B cell (primary cell): ENCODE measurements around the gene LPCAT3. TPM values are rescaled to one million over a fixed set of nuclear protein-coding genes. Genes with fewer than 3 reads are reported as not detected.

Source experiments
- ATAC-seq: fragments of 200-7000 bp; cut with Tn5 transposase; one replicate; pipeline ENCODE4 v1.10.0; 2021; ENCODE audit warnings: low read depth, mild to moderate bottlenecking, moderate number of reproducible peaks, moderate library complexity
- CTCF ChIA-PET: fragments of 350-600 bp; sonication (Branson Sonifier 250); formaldehyde crosslinking; loops from one replicate; lab custom pipeline; 2021; ENCODE audit warnings: antibody characterized with exemption, inconsistent platforms; lab: Charles Lee
- POLR2A ChIA-PET: fragments of 350-600 bp; sonication (Branson Sonifier 250); formaldehyde crosslinking; loops from one replicate; lab custom pipeline; 2021; ENCODE audit warnings: antibody characterized with exemption; lab: Charles Lee
- DNase-seq: peaks from one replicate; pipeline ENCODE4 v3.0.0; 2013
- H2AFZ ChIP-seq: 2 replicates; pipeline ENCODE4 v1.6.1; 2012; ENCODE audit warnings: mild to moderate bottlenecking, low read depth, low read length; ENCODE audit not compliant: insufficient read depth, poor library complexity, severe bottlenecking
- H3K27ac ChIP-seq, 2 donors: 1 replicate in 1 of 2; 2 replicates in 1 of 2; pipeline ENCODE4 v1.5.1; 2012 to 2013; ENCODE audit warnings: low read length in 2 of 2, mild to moderate bottlenecking in 2 of 2, moderate library complexity in 1 of 2
- H3K27me3 ChIP-seq, 4 experiments: fragments of 200-600 bp in 1 of 4; sonication (generic) in 1 of 4; replicated peaks in 1 of 4; 1 replicate in 2 of 4; 2 replicates in 2 of 4; pipeline versions ENCODE4 v1.6.1 to v1.7.0; 2013 to 2016; ENCODE audit warnings: low read length in 3 of 4, mild to moderate bottlenecking in 2 of 4, mixed read lengths in 1 of 4, moderate library complexity in 1 of 4; ENCODE audit not compliant: insufficient read depth in 4 of 4, control insufficient read depth in 3 of 4; ENCODE audit errors: control extremely low read depth in 1 of 4
- H3K36me3 ChIP-seq, 2 experiments: replicated peaks in 1 of 2; 1 replicate in 1 of 2; 2 replicates in 1 of 2; pipeline versions ENCODE4 v1.6.1 to v1.7.1; 2013; ENCODE audit warnings: low read length in 1 of 2; ENCODE audit not compliant: insufficient read depth in 2 of 2, control insufficient read depth in 1 of 2; ENCODE audit errors: control extremely low read depth in 1 of 2, extremely low read depth in 1 of 2
- H3K4me1 ChIP-seq, 2 donors: fragments of 200-600 bp in 1 of 2; sonication (generic) in 1 of 2; 1 replicate in 1 of 2; 2 replicates in 1 of 2; pipeline versions ENCODE4 v1.5.1 to v1.6.1; 2013 to 2017; ENCODE audit warnings: low read length in 2 of 2; ENCODE audit not compliant: control insufficient read depth in 2 of 2, insufficient read depth in 2 of 2
- H3K4me2 ChIP-seq: replicated peaks from 2 replicates; pipeline ENCODE3; 2012; ENCODE audit warnings: mild to moderate bottlenecking, low read depth, low read length; ENCODE audit not compliant: poor library complexity, severe bottlenecking
- H3K4me3 ChIP-seq, 5 experiments: fragments of 200-600 bp in 1 of 5; sonication (generic) in 1 of 5; 1 replicate in 3 of 5; 2 replicates in 2 of 5; pipeline versions ENCODE4 v1.5.1 to v1.7.0; 2011 to 2016; ENCODE audit warnings: low read length in 4 of 5, mild to moderate bottlenecking in 4 of 5, low read depth in 2 of 5, control low read depth in 1 of 5, moderate library complexity in 1 of 5; ENCODE audit not compliant: insufficient read depth in 1 of 5; ENCODE audit errors: control extremely low read depth in 1 of 5, extremely low read depth in 1 of 5
- H3K79me2 ChIP-seq: fragments of 200-600 bp; sonication (generic); one replicate; pipeline ENCODE4 v1.6.0; 2016; ENCODE audit warnings: low read length; ENCODE audit not compliant: control insufficient read depth, insufficient read depth
- H3K9ac ChIP-seq: fragments of 200-600 bp; sonication (generic); 2 replicates; pipeline ENCODE4 v1.6.1; 2017; ENCODE audit warnings: mild to moderate bottlenecking, low read length, moderate library complexity
- H3K9me3 ChIP-seq, 3 donors: one replicate each; pipeline versions ENCODE4 v1.6.1 to v1.7.1; 2013; ENCODE audit warnings: low read length in 2 of 3; ENCODE audit not compliant: control insufficient read depth in 2 of 3, insufficient read depth in 1 of 3; ENCODE audit errors: control extremely low read depth in 1 of 3
- H4K20me1 ChIP-seq: 2 replicates; pipeline ENCODE4 v1.6.0; 2012; ENCODE audit warnings: mild to moderate bottlenecking, low read length; ENCODE audit not compliant: insufficient read depth, control insufficient read depth, poor library complexity, severe bottlenecking
- H3K27ac Mint-ChIP-seq: one replicate; pipeline ENCODE4 v1.8.0; 2021; ENCODE audit warnings: mixed read lengths
- H3K27me3 Mint-ChIP-seq: one replicate; pipeline ENCODE4 v1.8.0; 2021; ENCODE audit warnings: mixed read lengths
- H3K4me1 Mint-ChIP-seq: one replicate; pipeline ENCODE4 v1.8.0; 2021; ENCODE audit warnings: mixed read lengths
- H3K4me3 Mint-ChIP-seq: one replicate; pipeline ENCODE4 v1.8.0; 2021; ENCODE audit warnings: mixed read lengths
- H3K9me3 Mint-ChIP-seq: one replicate; pipeline ENCODE4 v1.8.0; 2022; ENCODE audit warnings: mixed read lengths; ENCODE audit not compliant: insufficient read depth
- EZH2 ChIP-seq: IDR thresholded peaks from 2 replicates; pipeline ENCODE4 v1.6.1; 2012; ENCODE audit warnings: borderline replicate concordance, low read depth, mild to moderate bottlenecking, moderate library complexity, low read length; ENCODE audit not compliant: insufficient read depth, poor library complexity, severe bottlenecking
- WGBS: methylation state at CpG from one replicate; pipeline ENCODE4 v1.1.5; 2013; ENCODE audit warnings: missing lambda C conversion rate; ENCODE audit not compliant: insufficient coverage; 5-methylcytosine and 5-hydroxymethylcytosine counted together
- intact Hi-C: fragments of 100-400 bp; cut with micrococcal nuclease; formaldehyde crosslinking; loops from one replicate; pipeline ENCODE4 v1.10.0; 2022
- polyA plus RNA-seq: library from polyadenylated mRNA; depleted of rRNA; stranded (reverse); fragments of >200 nt; gene quantifications from 2 replicates; pipeline ENCODE4 v1.2.3, GENCODE V29; 2012
- total RNA-seq, 2 donors: library from RNA; stranded (reverse); fragments of 120-200 nt in 1 of 2; gene quantifications; 1 replicate in 1 of 2; 2 replicates in 1 of 2; pipeline versions ENCODE4 v1.2.3 to v1.2.4, GENCODE V29; 2013 to 2022
- TF ChIP-seq, protein P1 (sequence below): fragments of 200-600 bp; IDR thresholded peaks from one replicate; pipeline ENCODE4 v1.8.0; 2022; ENCODE audit warnings: antibody characterized with exemption, mild to moderate bottlenecking

The LPCAT3 gene
- total and polyA plus RNA-seq, 2 donors (not counting 1 experiment from before 2014, with no cell fraction given), result 17.6 to 26.2 TPM

DNA sequence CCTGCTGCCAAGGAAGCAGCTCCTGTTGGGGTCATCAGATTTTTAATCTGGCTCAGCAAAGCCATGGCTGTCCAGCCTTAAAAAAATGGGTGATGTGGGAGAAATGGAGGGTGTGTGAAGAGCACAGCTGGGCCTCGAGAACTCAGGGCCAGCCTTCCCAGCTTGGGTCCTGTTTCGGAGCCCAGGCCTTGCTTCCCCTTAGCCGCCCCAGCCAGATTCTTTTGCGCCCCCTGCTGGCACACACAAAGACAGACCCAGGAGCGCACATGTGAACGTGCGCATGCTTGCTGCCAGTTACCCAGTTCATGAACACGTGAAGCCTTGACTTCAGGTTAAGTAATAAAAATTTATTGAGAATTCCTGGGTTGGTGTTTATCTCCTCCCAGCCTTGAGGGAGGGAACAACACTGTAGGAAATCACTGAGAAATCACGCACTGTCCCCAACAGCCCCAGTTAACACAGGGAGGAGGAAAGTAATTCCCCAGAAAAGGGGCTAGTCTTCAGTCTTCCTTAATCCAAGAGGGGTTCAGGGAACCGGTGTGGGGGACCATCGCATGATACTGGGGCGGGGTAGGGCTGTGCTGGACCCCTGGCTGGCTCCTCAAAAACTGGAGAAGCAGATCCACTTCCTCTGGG is 53.1 kb downstream of the LPCAT3 start:
- DNase-seq, result peak; percentile 93
- H3K27me3 ChIP-seq, result no peaks in the 10 kb centered on the region
- H3K4me3 ChIP-seq, result no peak overlapping the region
- peak overlapping the region; percentile 36 for H3K4me2 ChIP-seq
- H3K27me3 Mint-ChIP-seq, result no peaks in the 10 kb centered on the region
- no peak overlapping the region for H3K9ac ChIP-seq
- H3K27ac Mint-ChIP-seq, result peak overlapping the region; percentile 91
- intact Hi-C loops, result loop anchor here (1.0 kb wide), 3 partner anchors 21 to 96 kb away; partner anchors contain the start of gene C12orf57
- peak; percentile 57 for ATAC-seq
- H3K4me3 Mint-ChIP-seq, result no peak overlapping the region
- H3K9me3 Mint-ChIP-seq, result no peaks in the 10 kb centered on the region
- peaks cover 63% of the 10 kb centered on the region for H3K4me1 Mint-ChIP-seq
- WGBS, result 30% methylated on average over 6 of the region's 12 CpGs
- H4K20me1 ChIP-seq, result peaks cover 14% of the 10 kb centered on the region
- no peak overlapping the region for H2AFZ ChIP-seq
- CTCF ChIA-PET, result interaction anchor here (0.9 to 13.5 kb wide), 16 partner anchors 10 to 154 kb away, joined by 3 to 944 read pairs (median 6); partner anchors contain the start of genes C12orf57, C1RL, LPCAT3 and PTPN6
- H3K4me1 ChIP-seq, result peaks cover 58 to 69% of the 10 kb centered on the region in 2 donors
- TF ChIP-seq, protein P1, sequence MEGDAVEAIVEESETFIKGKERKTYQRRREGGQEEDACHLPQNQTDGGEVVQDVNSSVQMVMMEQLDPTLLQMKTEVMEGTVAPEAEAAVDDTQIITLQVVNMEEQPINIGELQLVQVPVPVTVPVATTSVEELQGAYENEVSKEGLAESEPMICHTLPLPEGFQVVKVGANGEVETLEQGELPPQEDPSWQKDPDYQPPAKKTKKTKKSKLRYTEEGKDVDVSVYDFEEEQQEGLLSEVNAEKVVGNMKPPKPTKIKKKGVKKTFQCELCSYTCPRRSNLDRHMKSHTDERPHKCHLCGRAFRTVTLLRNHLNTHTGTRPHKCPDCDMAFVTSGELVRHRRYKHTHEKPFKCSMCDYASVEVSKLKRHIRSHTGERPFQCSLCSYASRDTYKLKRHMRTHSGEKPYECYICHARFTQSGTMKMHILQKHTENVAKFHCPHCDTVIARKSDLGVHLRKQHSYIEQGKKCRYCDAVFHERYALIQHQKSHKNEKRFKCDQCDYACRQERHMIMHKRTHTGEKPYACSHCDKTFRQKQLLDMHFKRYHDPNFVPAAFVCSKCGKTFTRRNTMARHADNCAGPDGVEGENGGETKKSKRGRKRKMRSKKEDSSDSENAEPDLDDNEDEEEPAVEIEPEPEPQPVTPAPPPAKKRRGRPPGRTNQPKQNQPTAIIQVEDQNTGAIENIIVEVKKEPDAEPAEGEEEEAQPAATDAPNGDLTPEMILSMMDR, result peak; percentile 88
- no peak for TF ChIP-seq EZH2
- POLR2A ChIA-PET, result interaction anchor here (0.6 to 18.2 kb wide), 4 partner anchors 10 to 95 kb away, joined by 3 to 662 read pairs (median 4); partner anchors contain the start of genes C12orf57, PTPN6, RNU7-1 and SPSB2
- H3K36me3 ChIP-seq, result peaks cover 0 to 61% of the 10 kb centered on the region in 2 experiments
- peaks cover 36% of the 10 kb centered on the region for H3K79me2 ChIP-seq
- H3K9me3 ChIP-seq, result no peaks in the 10 kb centered on the region
- H3K27ac ChIP-seq, result peak overlapping the region; percentile 30 to 63

DNA sequence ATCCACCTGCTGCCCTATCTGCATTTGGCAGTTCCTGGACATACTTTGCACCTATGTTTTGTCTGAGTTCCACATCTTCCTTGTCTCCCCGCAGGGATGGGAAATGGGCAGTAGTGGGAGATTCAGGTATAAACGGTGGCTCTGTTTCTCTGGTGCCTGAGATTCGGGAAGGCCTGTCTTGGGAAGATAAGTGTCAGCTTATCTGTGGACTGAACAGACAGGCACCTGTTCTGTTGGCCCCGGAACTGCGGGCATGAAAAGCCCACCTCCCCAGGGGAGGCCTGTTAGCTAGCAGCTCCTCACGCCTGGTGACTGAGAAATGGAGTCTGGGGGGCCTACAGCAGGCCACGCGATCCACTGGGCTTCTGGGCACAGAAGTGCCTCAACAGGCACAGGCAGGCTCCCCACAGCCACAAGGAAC is 53.7 kb downstream of the LPCAT3 start:
- 71% methylated on average over 8 of the region's 8 CpGs for WGBS
- ChIA-PET POLR2A (interaction anchor here (0.6 to 18.2 kb wide), 4 partner anchors 9 to 94 kb away, joined by 3 to 662 read pairs (median 4); partner anchors contain the start of genes C12orf57, PTPN6, RNU7-1 and SPSB2), CTCF (interaction anchor here (0.9 to 13.5 kb wide), 16 partner anchors 9 to 154 kb away, joined by 3 to 944 read pairs (median 6); partner anchors contain the start of genes C12orf57, C1RL, LPCAT3 and PTPN6)
- ATAC-seq (no peak), DNase-seq (no peak)
- peaks cover 36% of the 10 kb centered on the region for H3K79me2 ChIP-seq
- Mint-ChIP-seq H3K27me3 (no peaks in the 10 kb centered on the region), H3K4me1 (peaks cover 63% of the 10 kb centered on the region), H3K4me3 (no peak overlapping the region), H3K9me3 (no peaks in the 10 kb centered on the region), H3K27ac (peak overlapping the region; percentile 91)
- H3K9me3 ChIP-seq, result no peaks in the 10 kb centered on the region
- no peak overlapping the region for H3K9ac ChIP-seq
- intact Hi-C loops, result loop anchor here (1.0 kb wide), 3 partner anchors 20 to 95 kb away; partner anchors contain the start of gene C12orf57
- H4K20me1 ChIP-seq, result peaks cover 14% of the 10 kb centered on the region
- no peak overlapping the region for H2AFZ ChIP-seq
- H3K27ac ChIP-seq, result peak overlapping the region; percentile 30 to 63
- H3K4me3 ChIP-seq, result no peak overlapping the region
- peak overlapping the region; percentile 36 for H3K4me2 ChIP-seq
- peaks cover 60 to 69% of the 10 kb centered on the region in 2 donors for H3K4me1 ChIP-seq
- no peaks in the 10 kb centered on the region for H3K27me3 ChIP-seq
- H3K36me3 ChIP-seq, result peaks cover 0 to 67% of the 10 kb centered on the region in 2 experiments
- TF ChIP-seq, protein P1, result no peak
- TF ChIP-seq EZH2, result no peak
